Stomach smooth muscle (tissue), 2 donors: ENCODE results near the gene RNF19B.
A peak's percentile ranks its signal among the peaks of the same experiment; 100 is the strongest.

ENCODE experiments used
- H3K27ac ChIP-seq: one replicate; pipeline ENCODE4 v1.7.0; 2013; ENCODE audit warnings: mild to moderate bottlenecking, low read length, inconsistent platforms
- H3K27me3 ChIP-seq, 2 donors: one replicate each; pipeline ENCODE4 v1.7.0; 2013; ENCODE audit warnings: low read length in 2 of 2; ENCODE audit not compliant: insufficient read depth in 2 of 2, control insufficient read depth in 1 of 2
- H3K36me3 ChIP-seq, 2 donors: one replicate each; pipeline ENCODE4 v1.7.0; 2013; ENCODE audit warnings: low read length in 2 of 2; ENCODE audit not compliant: control insufficient read depth in 2 of 2, insufficient read depth in 2 of 2
- H3K4me1 ChIP-seq: one replicate; pipeline ENCODE4 v1.7.0; 2013; ENCODE audit warnings: low read length; ENCODE audit not compliant: control insufficient read depth, insufficient read depth
- H3K4me3 ChIP-seq, 2 donors: one replicate each; pipeline ENCODE4 v1.7.0; 2013; ENCODE audit warnings: low read length in 2 of 2
- H3K9ac ChIP-seq, 2 donors: one replicate each; pipeline ENCODE4 v1.7.0; 2013; ENCODE audit warnings: low read length in 2 of 2, mild to moderate bottlenecking in 1 of 2
- H3K9me3 ChIP-seq, 2 donors: one replicate each; pipeline ENCODE4 v1.7.0; 2013; ENCODE audit warnings: low read length in 2 of 2; ENCODE audit not compliant: control insufficient read depth in 2 of 2
- donor health status: healthy.
- donor health status: Pancreatic carcinoma.

RNF19B gene, protein sequence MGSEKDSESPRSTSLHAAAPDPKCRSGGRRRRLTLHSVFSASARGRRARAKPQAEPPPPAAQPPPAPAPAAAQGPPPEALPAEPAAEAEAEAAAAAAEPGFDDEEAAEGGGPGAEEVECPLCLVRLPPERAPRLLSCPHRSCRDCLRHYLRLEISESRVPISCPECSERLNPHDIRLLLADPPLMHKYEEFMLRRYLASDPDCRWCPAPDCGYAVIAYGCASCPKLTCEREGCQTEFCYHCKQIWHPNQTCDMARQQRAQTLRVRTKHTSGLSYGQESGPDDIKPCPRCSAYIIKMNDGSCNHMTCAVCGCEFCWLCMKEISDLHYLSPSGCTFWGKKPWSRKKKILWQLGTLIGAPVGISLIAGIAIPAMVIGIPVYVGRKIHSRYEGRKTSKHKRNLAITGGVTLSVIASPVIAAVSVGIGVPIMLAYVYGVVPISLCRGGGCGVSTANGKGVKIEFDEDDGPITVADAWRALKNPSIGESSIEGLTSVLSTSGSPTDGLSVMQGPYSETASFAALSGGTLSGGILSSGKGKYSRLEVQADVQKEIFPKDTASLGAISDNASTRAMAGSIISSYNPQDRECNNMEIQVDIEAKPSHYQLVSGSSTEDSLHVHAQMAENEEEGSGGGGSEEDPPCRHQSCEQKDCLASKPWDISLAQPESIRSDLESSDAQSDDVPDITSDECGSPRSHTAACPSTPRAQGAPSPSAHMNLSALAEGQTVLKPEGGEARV

DNA sequence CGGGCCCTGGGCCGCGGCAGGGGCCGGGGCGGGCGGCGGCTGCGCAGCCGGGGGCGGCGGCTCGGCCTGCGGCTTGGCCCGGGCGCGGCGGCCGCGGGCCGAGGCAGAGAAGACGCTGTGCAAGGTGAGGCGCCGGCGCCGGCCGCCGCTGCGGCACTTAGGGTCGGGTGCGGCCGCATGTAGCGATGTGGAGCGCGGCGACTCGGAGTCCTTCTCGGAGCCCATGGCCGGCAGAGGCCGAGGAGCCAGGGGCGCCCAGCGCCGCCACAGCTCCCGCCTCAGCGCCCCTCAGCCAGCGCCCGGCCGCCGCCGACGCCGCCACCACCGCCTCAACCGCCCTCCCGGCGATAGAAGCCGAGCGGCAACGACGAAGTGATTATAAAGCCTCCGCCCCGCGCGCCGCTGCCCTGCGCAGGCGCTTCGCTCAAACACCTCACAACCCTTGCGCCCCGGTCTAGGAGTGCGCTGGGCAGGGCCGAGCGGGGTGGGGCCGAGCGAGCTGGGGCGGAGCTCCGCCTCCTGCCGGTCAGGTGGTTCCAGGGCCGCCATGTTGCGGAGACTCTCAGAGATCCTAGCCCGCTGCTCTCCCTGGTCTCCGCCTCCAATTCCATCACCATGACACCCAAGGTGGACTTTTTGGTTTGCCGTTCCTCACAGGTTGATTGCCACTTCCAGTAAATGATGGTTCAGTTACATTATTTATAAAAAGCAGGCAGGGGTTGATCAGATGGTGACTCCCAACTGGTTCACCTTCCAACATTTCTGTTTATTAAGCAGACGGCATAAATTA is at the start of gene RNF19B:
Gene RNF19B (minus strand): TSS at position 349 of the 790 bp plus-strand sequence. CDS start 124 bp downstream, at position 225.
- H3K4me3 ChIP-seq, result peak within 1 kb of the TSS; percentile 78 to 89
- no peaks in the 10 kb centered on the region for H3K27me3 ChIP-seq
- H3K36me3 ChIP-seq, result no peaks in the 10 kb centered on the region
- peaks cover 19% of the 10 kb centered on the region for H3K4me1 ChIP-seq
- no peaks in the 10 kb centered on the region for H3K9me3 ChIP-seq
- peak within 1 kb of the TSS; percentile 58 for H3K27ac ChIP-seq
- peak within 1 kb of the TSS; percentile 74 to 75 for H3K9ac ChIP-seq

DNA sequence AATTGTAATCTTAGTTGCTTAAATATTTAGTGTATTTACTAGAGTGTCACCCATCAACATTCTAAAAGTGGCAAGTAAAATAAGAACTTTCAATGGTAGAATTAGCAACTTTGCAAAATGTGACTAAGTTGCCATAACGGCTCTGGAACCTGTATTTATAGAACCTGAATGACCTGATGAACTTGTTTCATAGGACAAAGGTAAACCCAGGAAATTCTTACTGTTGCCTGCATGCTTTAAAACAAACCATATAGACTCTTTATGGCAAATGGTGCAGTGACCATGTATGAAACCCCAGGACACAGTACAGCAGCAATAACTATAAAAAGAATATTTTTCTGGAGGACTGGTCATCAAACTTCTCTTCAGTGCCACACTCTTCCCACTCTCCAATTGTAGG is 49.2 kb upstream of the RNF19B start:
- H3K36me3 ChIP-seq, result peaks cover 29 to 38% of the 10 kb centered on the region in 2 donors

DNA sequence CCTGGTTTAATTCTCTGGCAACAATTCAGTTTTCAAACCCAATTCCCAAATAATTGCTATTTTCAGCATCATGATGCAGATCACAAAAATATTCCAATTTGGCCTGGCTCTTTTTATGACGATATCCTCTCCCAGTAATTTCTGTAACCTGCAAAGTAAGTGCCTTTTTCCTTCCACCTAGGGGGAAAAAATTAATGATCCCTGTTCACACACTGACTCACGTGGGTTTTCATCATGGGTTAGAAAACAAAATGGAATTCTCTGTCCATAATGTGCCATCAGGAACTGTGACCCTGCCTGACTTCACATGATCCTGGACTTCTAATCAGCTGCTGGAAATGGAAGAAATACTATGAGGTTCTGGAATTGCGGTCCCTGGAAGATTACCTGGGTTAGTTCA is 47.6 kb upstream of the RNF19B start:
- Histone ChIP-seq H3K9ac (no peak overlapping the region), H3K27me3 (no peaks in the 10 kb centered on the region), H3K36me3 (peaks cover 33 to 35% of the 10 kb centered on the region in 2 donors), H3K4me3 (no peak overlapping the region), H3K9me3 (no peaks in the 10 kb centered on the region), H3K27ac (peak overlapping the region; percentile 82), H3K4me1 (peaks cover 22% of the 10 kb centered on the region)

More for the DNA sequence above, 49.2 kb upstream of the RNF19B start:
- Histone ChIP-seq H3K9me3 (no peaks in the 10 kb centered on the region), H3K27ac (no peak overlapping the region), H3K4me3 (no peak overlapping the region), H3K27me3 (no peaks in the 10 kb centered on the region), H3K9ac (no peak overlapping the region), H3K4me1 (peaks cover 22% of the 10 kb centered on the region)

DNA sequence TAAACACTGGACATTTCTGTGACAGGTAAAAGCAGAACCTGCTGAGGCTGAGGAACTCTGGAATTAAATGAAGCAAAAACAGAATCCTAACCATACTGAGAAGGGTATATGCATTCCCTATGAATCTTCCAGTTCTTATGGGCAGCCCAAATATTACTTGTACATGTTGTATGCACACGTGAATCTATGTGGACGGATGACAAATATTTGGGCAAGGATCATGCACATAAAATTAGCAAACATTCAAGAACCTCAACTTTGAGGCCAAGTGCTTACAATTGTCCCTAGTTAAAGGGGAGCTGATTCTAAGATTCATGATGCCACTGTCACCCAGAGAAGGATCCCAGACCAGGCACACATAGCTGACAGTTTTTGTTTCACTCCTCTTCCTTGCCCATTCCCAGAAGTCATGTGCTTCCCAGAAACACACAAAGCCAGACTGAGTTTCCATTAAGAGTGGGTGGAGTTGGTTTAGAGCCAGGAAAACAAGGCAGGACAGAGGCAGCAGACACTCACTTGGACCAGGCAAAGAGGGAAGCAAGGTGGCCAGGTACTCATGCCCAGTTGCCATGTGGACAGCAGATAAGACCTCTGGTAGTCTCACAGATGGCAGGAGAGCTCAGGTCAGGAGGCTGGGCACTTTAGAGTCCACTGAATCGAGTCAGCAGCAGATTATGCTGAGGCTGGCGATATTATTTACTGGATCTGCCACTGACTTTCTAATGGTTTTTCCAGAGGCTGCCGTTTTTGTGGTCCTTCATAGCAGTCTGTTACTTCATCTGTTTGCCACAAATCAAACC is 46.5 kb upstream of the RNF19B start:
- Histone ChIP-seq H3K27me3 (no peaks in the 10 kb centered on the region), H3K4me3 (peak overlapping the region; percentile 7 to 47), H3K4me1 (peaks cover 24% of the 10 kb centered on the region), H3K9ac (peak overlapping the region; percentile 42 to 58), H3K36me3 (peaks cover 33% of the 10 kb centered on the region in 2 donors), H3K9me3 (no peaks in the 10 kb centered on the region), H3K27ac (peak overlapping the region; percentile 82)

DNA sequence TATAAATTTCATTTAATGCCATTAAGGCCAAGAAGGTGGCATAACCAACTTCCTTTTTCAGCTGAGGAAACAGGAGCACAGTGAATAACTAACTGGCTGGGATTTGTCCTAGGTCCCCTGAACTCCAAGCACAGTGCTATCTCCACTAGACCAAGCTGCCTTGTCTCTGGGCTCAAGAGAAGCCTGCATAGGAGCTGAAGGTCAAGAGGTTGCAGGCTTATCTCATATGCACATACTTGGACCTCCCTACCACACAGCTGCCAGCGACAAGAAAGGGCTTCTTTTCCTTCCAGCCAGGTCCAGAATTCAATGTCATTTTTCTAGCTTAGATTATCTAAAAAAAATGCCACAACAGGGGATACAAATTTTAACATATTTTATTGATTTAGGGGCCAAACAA is 45.0 kb upstream of the RNF19B start:
- Histone ChIP-seq H3K36me3 (peaks cover 31 to 33% of the 10 kb centered on the region in 2 donors), H3K9me3 (no peaks in the 10 kb centered on the region), H3K4me3 (no peak overlapping the region), H3K27ac (no peak overlapping the region), H3K9ac (no peak overlapping the region), H3K4me1 (peaks cover 24% of the 10 kb centered on the region), H3K27me3 (no peaks in the 10 kb centered on the region)

DNA sequence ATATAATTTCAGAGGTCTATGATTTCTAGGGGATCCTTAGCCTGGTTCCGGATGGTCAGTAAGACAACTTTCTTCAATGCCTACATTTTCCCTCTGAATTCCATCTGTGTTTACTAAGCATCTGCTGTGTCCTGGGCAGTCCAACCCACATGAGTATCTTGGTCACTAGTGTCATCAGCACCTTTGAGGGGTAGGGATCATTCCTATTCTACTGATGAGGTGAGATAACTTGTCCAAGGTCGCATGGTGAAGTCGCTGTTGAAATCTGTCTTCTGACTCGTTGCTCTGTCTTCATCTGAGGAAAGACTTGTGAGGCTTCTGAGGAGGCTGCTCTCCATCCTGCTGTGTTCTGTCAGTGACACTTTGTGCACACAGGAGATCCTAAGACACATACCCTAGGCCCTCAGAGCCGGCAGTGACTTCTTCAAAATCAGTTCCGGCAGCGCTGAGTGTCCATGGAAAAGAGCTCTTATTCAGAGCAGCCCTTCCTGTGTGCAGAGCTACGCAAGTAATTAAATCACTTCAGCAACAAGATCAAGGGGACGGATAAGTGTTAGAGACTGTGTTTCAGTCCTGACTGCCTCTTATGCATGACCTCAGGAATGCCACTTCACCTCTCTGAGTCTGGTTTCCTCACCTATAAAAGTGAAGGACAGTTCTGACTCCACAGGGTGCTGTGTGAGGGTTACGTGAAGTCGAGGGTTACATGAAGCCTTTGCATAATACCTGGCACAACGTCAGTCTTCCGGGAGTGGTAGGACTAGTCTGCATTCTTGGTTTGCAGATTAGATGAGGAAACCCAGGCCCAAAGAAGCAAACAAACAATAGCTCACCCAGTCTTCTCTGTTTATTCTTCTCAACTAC is 43.7 kb upstream of the RNF19B start:
- peaks cover 24% of the 10 kb centered on the region for H3K4me1 ChIP-seq
- no peaks in the 10 kb centered on the region for H3K9me3 ChIP-seq
- H3K36me3 ChIP-seq, result peaks cover 21 to 22% of the 10 kb centered on the region in 2 donors
- H3K27me3 ChIP-seq, result no peaks in the 10 kb centered on the region
- H3K9ac ChIP-seq, result no peak overlapping the region
- no peak overlapping the region for H3K27ac ChIP-seq
- H3K4me3 ChIP-seq, result no peak overlapping the region

DNA sequence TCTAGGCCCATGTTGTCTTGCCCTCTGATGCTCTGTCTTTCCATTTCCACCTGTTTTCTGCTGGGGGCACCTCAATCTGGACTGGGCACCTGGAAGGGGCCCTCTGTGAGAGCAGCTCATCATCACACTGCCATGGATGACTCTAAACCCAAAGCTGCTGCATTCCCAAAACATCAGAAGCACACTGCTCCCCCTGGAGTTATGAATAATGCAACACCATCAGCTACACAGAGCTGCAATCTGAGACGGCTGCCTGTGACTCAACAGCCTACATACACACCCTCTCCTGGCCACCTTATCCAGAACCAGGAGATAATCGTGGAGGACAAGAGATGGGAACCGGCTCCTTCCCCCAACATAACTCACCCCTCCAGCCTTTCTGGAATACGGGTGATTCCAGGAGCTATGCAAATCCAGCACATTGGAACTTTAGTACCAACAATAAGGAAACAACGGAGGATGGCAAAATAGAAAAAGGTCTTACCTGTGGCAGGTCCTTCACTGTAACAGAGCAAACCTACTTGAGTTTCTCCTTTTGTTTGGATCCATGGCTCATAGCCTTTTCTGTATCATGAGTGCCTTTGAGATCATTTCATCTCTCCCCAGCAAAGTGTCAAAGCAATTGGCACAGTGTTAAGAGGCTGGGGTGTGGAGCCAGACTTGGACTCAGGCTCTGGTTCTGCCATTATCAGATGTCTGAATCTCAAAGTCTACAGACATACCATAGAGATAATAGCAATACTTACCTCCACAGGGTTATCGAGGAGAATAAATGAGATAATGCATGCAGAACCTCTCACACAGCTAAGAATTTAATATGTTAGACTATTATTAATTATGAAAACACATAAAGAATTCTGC is 42.8 kb upstream of the RNF19B start:
- Histone ChIP-seq H3K27me3 (no peaks in the 10 kb centered on the region), H3K9ac (no peak overlapping the region), H3K4me1 (peaks cover 22% of the 10 kb centered on the region), H3K27ac (no peak overlapping the region), H3K36me3 (peaks cover 13 to 14% of the 10 kb centered on the region in 2 donors), H3K9me3 (no peaks in the 10 kb centered on the region), H3K4me3 (no peak overlapping the region)

DNA sequence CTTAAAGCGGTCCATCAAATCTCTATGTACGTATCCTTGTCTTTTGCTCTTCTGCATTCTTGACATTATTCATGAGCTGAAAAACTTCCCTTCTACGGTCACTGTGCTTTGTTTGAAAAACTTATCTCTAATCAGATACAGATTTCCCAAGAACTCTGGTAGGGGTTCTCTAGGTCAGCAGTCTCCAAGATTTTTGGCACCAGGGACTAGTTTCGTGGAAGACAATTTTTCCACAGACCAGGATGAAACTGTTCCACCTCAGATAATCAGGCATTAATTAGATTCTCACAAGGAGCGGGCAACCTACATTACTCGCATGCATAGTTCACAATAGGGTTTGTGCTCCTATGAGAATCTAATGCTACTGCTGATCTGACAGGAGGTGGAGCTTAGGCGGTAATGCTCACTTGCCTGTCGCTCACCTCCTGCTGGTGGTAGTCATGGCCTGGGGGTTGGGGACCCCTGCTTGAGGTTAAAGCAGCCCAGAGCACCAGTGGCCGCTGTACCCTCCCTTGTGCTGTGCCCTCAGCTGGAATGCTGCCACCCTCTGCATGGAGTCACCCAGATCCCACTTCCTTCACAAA is 41.3 kb upstream of the RNF19B start:
- H3K9ac ChIP-seq, result no peak overlapping the region
- H3K4me1 ChIP-seq, result peaks cover 10% of the 10 kb centered on the region
- H3K36me3 ChIP-seq, result peaks cover 13 to 14% of the 10 kb centered on the region in 2 donors
- no peak overlapping the region for H3K4me3 ChIP-seq
- H3K27me3 ChIP-seq, result no peaks in the 10 kb centered on the region
- no peak overlapping the region for H3K27ac ChIP-seq
- H3K9me3 ChIP-seq, result no peaks in the 10 kb centered on the region
